ENCODE results near the gene KCNG4. TPM values are rescaled to one million over a fixed set of nuclear protein-coding genes. Genes with fewer than 3 reads are reported as not detected.

Gene KCNG4
- total and polyA plus RNA-seq, 2 of the 8 experiments (the other 6 are each of a cell fraction or from before 2014, with no cell fraction given): not detected

DNA sequence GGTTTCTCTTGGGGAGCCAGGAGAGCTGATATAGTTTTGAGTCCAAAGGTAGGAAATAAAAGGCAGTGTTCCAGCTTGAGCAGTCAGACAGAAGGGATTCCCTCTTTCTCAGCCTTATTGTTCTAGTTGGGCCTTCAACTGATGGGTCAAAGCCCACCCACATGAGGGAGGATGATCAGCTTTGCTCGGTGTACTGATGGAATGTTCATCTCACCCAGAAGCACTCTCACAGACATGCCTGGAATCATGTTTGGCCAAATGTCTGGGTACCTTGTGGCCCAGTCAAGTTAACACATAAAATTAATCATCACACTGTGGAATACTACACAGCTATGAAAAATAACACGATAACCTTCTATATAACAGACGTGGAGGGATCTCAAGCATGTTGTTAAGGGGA lies 23.1 kb upstream of the KCNG4 start:
- no peaks in the 10 kb centered on the region for H4K20me1 ChIP-seq (replicated peaks in 1 of 2; ENCODE audit: control insufficient read depth in 1 of 2, insufficient read depth in 2 of 2, low read length in 2 of 2)
- H2BK5ac ChIP-seq (ENCODE audit: low read depth, low read length): no peak overlapping the region
- H2BK20ac ChIP-seq (ENCODE audit: low read length): no peak overlapping the region
- H3K4ac ChIP-seq (replicated peaks; ENCODE audit: insufficient read length, low read depth, low read length): no peak overlapping the region
- H3K4me3 ChIP-seq (ENCODE audit: extremely low read depth in 1 of 4, insufficient read depth in 2 of 4, low read depth in 3 of 4, low read length in 4 of 4): no peak overlapping the region
- H3K18ac ChIP-seq (ENCODE audit: extremely low read depth, low read length): no peak overlapping the region
- H3K36me3 ChIP-seq (ENCODE audit: control insufficient read depth in 2 of 4, insufficient read depth in 4 of 4, low read length in 3 of 4): no peaks in the 10 kb centered on the region
- TF ChIP-seq KDM1A (IDR thresholded peaks at IDR 0.05; ENCODE audit: borderline replicate concordance, low read length) (peak; percentile 79), KDM4A (IDR thresholded peaks at IDR 0.05; ENCODE audit: low read depth, low read length, severe bottlenecking) (no peak)
- H2BK12ac ChIP-seq (ENCODE audit: low read depth, low read length): no peak overlapping the region
- no peak overlapping the region for H4K91ac ChIP-seq (replicated peaks; ENCODE audit: insufficient read length, low read length)
- ChIA-PET POLR2A (ENCODE audit: partially characterized antibody) (interaction anchor here (1.1 kb wide), 1 partner anchor 106 kb away, joined by 3 read pairs; the partner anchor contains the start of gene ATP2C2), CTCF (ENCODE audit: partially characterized antibody) (interaction anchor here (1.1 to 4.6 kb wide), 6 partner anchors 14 to 45 kb away, joined by 3 to 26 read pairs (median 4); no protein-coding TSS in a partner anchor)
- no peaks in the 10 kb centered on the region for H3K27me3 ChIP-seq (replicated peaks in 1 of 4; ENCODE audit: control insufficient read depth in 3 of 4, extremely low read depth in 1 of 4, insufficient read depth in 3 of 4, low read length in 3 of 4)
- H3K79me2 ChIP-seq (ENCODE audit: control insufficient read depth in 1 of 2, insufficient read depth in 2 of 2, low read length in 2 of 2): no peaks in the 10 kb centered on the region
- no peak overlapping the region for H3K4me2 ChIP-seq (ENCODE audit: insufficient read depth in 1 of 2, low read depth in 2 of 2, low read length in 2 of 2)
- no peak overlapping the region for H3K56ac ChIP-seq (replicated peaks; ENCODE audit: insufficient read length, low read depth, low read length)
- DNase-seq (ENCODE audit: low read depth in 1 of 2, low spot score in 2 of 2): no peak
- FAIRE-seq: no peak
- no peak overlapping the region for H4K8ac ChIP-seq (ENCODE audit: extremely low read depth, insufficient read depth, low read length)
- no peak overlapping the region for H2AK5ac ChIP-seq (ENCODE audit: low read depth, low read length)
- 0 out of 2 replicates have a peak, but pooled peaks cover 2% of the 10 kb centered on the region for H3K23me2 ChIP-seq (ENCODE audit: low read depth, low read length)
- no peaks in the 10 kb centered on the region for H3K79me1 ChIP-seq (ENCODE audit: low read depth, low read length)
- 80% methylated on average over 3 of the region's 3 CpGs; no CpG with 5 or more reads in 1 of the 2 experiments for WGBS, 2 experiments (ENCODE audit: extremely low coverage in 1 of 2, insufficient coverage in 1 of 2, insufficient read length in 1 of 2, insufficient replicate concordance in 2 of 2, low coverage in 1 of 2, low lambda C conversion rate in 2 of 2, missing lambda C conversion rate in 1 of 2)
- no peak overlapping the region for H2AFZ ChIP-seq (ENCODE audit: low read length)
- H3K4me1 ChIP-seq (replicated peaks in 1 of 4; ENCODE audit: control insufficient read depth in 3 of 4, insufficient read depth in 4 of 4, low read length in 3 of 4): peaks cover 0 to 2% (median 0%) of the 10 kb centered on the region in 4 experiments; a peak in 2 of 7 replicates
- H2BK120ac ChIP-seq (replicated peaks; ENCODE audit: low read depth, low read length): no peak overlapping the region
- no peak overlapping the region for H4K5ac ChIP-seq (ENCODE audit: insufficient read length, low read depth, low read length)
- H3K9ac ChIP-seq (replicated peaks in 1 of 4; ENCODE audit: extremely low read depth in 1 of 4, low read depth in 3 of 4, low read length in 3 of 4): no peak overlapping the region
- H3K27ac ChIP-seq (ENCODE audit: low read depth, low read length): no peak overlapping the region
- H3K23ac ChIP-seq (ENCODE audit: insufficient read length): no peak overlapping the region
- no peak overlapping the region for H3K14ac ChIP-seq (ENCODE audit: insufficient read length)
- no peak overlapping the region for H2BK15ac ChIP-seq (ENCODE audit: low read length)
- no peaks in the 10 kb centered on the region for H3K9me3 ChIP-seq (ENCODE audit: insufficient read depth in 2 of 2, low read depth in 1 of 2, low read length in 1 of 2)

Measured in H1 (cell line).